COR-L47 (cell line): ENCODE results near the gene LRGUK.

Source experiments
- DNase-seq: peaks from one replicate; lab custom pipeline; 2025; lab: John Stamatoyannopoulos, UW

LRGUK gene

DNA sequence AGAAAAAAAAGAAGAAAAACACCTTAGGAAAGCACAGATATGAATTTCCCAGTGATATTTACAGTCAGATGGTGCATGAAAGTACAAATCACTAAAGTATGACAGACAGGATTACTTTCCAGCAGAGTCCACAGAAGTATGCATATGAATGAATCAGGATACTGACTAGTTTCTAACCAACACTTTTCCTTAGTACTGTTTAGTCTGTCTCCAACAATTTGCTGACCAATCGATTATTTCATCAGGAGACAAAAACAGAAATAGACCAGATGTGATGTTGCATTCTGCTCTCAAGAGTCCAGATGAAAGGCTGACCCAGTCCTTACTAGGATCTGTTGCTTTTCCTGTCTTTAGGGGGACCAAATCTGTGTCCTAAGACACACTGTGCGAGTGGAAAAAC lies 175.0 kb downstream of the LRGUK start:
- DNase-seq, result no peak

DNA sequence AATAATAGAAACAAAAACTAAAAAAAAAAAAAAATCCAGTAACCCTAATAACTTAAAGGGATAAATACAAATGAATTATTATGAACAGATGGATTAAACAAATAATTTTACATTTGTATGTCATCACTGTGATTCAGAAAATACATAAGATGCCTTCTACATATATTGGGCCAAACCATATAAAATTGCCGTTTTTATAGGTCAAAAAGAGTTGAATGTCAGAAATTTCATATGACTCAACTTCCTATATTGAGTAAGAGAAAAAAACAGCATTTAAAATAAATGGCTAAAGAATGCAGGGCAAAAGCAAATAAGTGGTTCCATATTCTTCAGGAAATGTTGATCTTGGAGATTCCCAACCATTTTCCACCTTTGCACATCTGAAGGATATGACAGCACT lies 180.2 kb downstream of the LRGUK start:
- no peak for DNase-seq

DNA sequence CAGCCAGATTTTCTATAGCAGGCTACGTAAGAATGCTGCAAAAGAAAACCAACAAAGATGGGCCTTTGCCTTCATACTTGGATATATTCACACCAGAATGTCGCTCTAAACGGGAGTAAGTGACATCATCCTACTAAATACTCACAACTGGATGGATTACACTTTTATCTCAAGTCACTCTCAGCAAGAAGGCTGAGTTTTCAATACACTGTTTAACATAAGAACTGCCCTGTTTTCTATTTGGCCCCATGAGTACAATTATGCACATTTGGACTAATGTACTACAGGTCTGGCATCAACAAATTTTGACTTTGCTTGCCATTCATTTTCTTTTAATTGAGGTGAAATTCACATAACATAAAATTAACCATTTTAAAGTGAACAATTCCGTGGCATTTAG lies 181.4 kb downstream of the LRGUK start:
- DNase-seq, result no peak

DNA sequence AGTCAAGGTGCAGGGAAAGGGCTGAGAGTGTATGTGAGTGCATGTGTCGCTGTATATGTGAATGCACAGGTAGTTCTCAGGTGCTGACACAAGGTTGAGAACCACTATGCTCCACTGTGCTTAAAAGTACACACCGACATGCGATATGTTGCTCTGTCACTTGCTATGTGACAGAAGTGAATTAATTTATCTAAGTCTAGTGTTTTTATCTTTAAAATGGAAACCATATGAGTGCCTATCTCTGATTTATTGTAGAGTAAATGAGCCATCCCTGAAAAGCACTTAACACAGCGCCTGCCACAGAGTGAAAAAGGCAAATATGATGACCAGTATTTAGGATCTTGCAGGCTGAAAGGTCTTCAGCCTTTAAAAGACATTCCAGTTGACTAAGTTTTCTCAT lies 184.7 kb downstream of the LRGUK start:
- no peak for DNase-seq

DNA sequence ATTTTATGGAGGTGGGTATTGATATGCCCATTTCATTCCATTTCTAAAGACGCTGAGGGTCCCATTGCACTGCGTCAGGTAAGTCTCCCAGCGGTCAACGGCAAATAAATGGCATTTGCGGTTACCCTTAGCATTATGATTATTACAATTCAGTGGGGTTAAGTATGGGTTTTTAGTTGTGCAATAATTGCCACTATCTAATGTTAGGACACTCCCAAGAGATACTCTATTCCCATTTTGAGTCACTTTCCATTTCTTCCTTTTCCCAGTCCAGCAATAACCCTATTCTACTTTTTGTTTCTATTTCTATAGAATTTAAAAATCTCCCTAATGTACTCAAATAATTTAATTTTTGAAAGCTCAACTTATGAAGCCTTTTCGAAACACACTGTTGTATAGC lies 185.6 kb downstream of the LRGUK start:
- DNase-seq, result no peak

DNA sequence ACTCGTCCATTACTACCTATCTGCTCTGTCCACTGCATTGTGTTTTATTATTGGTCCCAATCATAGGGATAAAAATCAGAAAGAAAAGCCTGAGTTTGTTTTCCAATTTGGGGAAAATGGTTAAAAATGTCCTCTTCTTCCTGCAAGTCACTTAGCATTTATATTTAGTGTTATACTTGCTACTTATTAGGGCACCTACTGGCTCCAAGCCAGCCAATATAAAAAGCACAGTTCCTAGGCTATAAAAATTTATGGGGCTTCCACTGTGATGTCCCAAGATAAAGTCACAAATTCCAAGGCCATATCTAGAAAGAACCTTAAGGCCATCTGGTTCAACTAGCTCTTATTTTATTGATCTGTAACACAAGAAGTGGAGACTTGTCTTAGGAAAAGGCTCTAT lies 186.4 kb downstream of the LRGUK start:
- no peak for DNase-seq
